Measurements from ENCODE around the gene GPR148. TPM values are rescaled to one million over a fixed set of nuclear protein-coding genes. Genes with fewer than 3 reads are reported as not detected.

The GPR148 gene
- total RNA-seq, 1 donor from 2014 or later, result not detected

GRCh38 chr2:130769343-130769907 is 40.6 kb downstream of the GPR148 start:
- H3K27me3 Mint-ChIP-seq (ENCODE audit: low read depth), result peaks cover 2% of the 10 kb centered on the region
- no peak for TF ChIP-seq CTCF (conservative IDR thresholded peaks at IDR 0.05)

GRCh38 chr2:130776550-130776949 is 47.7 kb downstream of the GPR148 start:
- Mint-ChIP-seq H3K9me3 (peaks cover 8% of the 10 kb centered on the region), H3K36me3 (ENCODE audit: low read depth) (no peaks in the 10 kb centered on the region), H3K27ac (ENCODE audit: unreplicated experiment) (no peak overlapping the region), H3K4me3 (no peak overlapping the region), H3K4me1 (no peaks in the 10 kb centered on the region), H3K27me3 (ENCODE audit: low read depth) (peaks cover 10% of the 10 kb centered on the region)
- no peak for TF ChIP-seq CTCF (conservative IDR thresholded peaks at IDR 0.05)
- DNase-seq (ENCODE audit: low read depth, low spot score), result no peak

More at GRCh38 chr2:130769343-130769907, 40.6 kb downstream of the GPR148 start:
- Mint-ChIP-seq H3K4me3 (no peak overlapping the region), H3K36me3 (ENCODE audit: low read depth) (no peaks in the 10 kb centered on the region), H3K4me1 (no peaks in the 10 kb centered on the region), H3K9me3 (peaks cover 8% of the 10 kb centered on the region), H3K27ac (ENCODE audit: unreplicated experiment) (no peak overlapping the region)
- no peak for DNase-seq (ENCODE audit: low read depth, low spot score)

- TF ChIP-seq CTCF (conservative IDR thresholded peaks at IDR 0.05), result no peak
- Mint-ChIP-seq H3K4me1 (no peaks in the 10 kb centered on the region), H3K9me3 (no peaks in the 10 kb centered on the region), H3K4me3 (no peak overlapping the region), H3K27ac (ENCODE audit: unreplicated experiment) (no peak overlapping the region), H3K27me3 (ENCODE audit: low read depth) (peaks cover 12% of the 10 kb centered on the region), H3K36me3 (ENCODE audit: low read depth) (no peaks in the 10 kb centered on the region)
- DNase-seq (ENCODE audit: low read depth, low spot score), result no peak
Observed at GRCh38 chr2:130778781-130779180, 49.9 kb downstream of the GPR148 start.

Other genes starting within 250 kb of the GPR148 start
- gene POTEI, start 219.7 kb upstream of the GPR148 start, total RNA-seq, result 1.1 and 1.3 TPM in 2 replicates
- gene CFC1B, start 207.8 kb upstream of the GPR148 start, total RNA-seq, result not detected in 2 replicates
- not detected in 2 replicates for gene CFC1, start 129.5 kb upstream of the GPR148 start, total RNA-seq
- gene POTEJ, start 117.6 kb upstream of the GPR148 start, total RNA-seq, result not detected in 2 replicates
- gene AMER3, start 26.5 kb downstream of the GPR148 start, total RNA-seq, result 1.3 and 1.4 TPM in 2 replicates
- gene ARHGEF4, start 107.8 kb downstream of the GPR148 start, total RNA-seq, result 20.0 and 22.1 TPM in 2 replicates